Karpas-422 (cell line): ENCODE results near the gene SPRR3. TPM values are rescaled to one million over a fixed set of nuclear protein-coding genes. Genes with fewer than 3 reads are reported as not detected.

Experiments
- DNase-seq: peaks from one replicate; pipeline ENCODE4 v3.0.0-alpha.2; 2015
- H2AFZ ChIP-seq: fragments of 200-600 bp; sonication (generic); 2 replicates; pipeline ENCODE4 v1.6.1; 2014; ENCODE audit warnings: antibody characterized with exemption, low read length, mixed read lengths
- H3K27ac ChIP-seq: fragments of 200-600 bp; sonication (generic); 2 replicates; pipeline ENCODE4 v1.5.1; 2014; ENCODE audit warnings: mild to moderate bottlenecking, low read length, moderate library complexity
- H3K27me3 ChIP-seq: fragments of 200-600 bp; sonication (generic); 2 replicates; pipeline ENCODE4 v1.6.1; 2014; ENCODE audit warnings: low read length, mixed read lengths
- H3K36me3 ChIP-seq: fragments of 200-600 bp; sonication (generic); 2 replicates; pipeline ENCODE4 v1.6.1; 2014; ENCODE audit warnings: low read length, mixed read lengths; ENCODE audit not compliant: insufficient read depth
- H3K4me1 ChIP-seq: fragments of 200-600 bp; sonication (generic); 2 replicates; pipeline ENCODE4 v1.6.1; 2014; ENCODE audit warnings: mild to moderate bottlenecking, low read length, mixed read lengths
- H3K4me2 ChIP-seq: fragments of 200-600 bp; sonication (generic); 2 replicates; pipeline ENCODE4 v1.6.1; 2014; ENCODE audit warnings: low read length, low read depth, mild to moderate bottlenecking; ENCODE audit not compliant: poor library complexity, severe bottlenecking
- H3K4me3 ChIP-seq: fragments of 200-600 bp; sonication (generic); 2 replicates; pipeline ENCODE4 v1.5.1; 2014; ENCODE audit warnings: mild to moderate bottlenecking, antibody characterized with exemption, low read length, mixed read lengths
- H3K79me2 ChIP-seq: fragments of 200-600 bp; sonication (generic); 2 replicates; pipeline ENCODE4 v1.6.1; 2014; ENCODE audit warnings: mild to moderate bottlenecking, low read length, mixed read lengths
- H3K9ac ChIP-seq: fragments of 200-600 bp; sonication (generic); 2 replicates; pipeline ENCODE4 v1.6.0; 2014; ENCODE audit warnings: low read length
- H3K9me2 ChIP-seq: fragments of 200-600 bp; sonication (generic), shearing (Covaris generic); replicated peaks from 2 replicates; pipeline ENCODE4 v1.6.0; 2014; ENCODE audit warnings: mild to moderate bottlenecking, low read length, moderate library complexity; ENCODE audit not compliant: insufficient read depth
- H3K9me3 ChIP-seq: fragments of 300-700, 200-600 bp; sonication (generic); 2 replicates; pipeline ENCODE4 v1.6.1; 2014; ENCODE audit warnings: low read length, mixed read lengths
- H4K20me1 ChIP-seq: fragments of 200-600 bp; sonication (generic); 2 replicates; pipeline ENCODE4 v1.6.1; 2014; ENCODE audit warnings: mild to moderate bottlenecking, antibody characterized with exemption, low read length, low read depth; ENCODE audit not compliant: insufficient read depth
- total RNA-seq: library from RNA; depleted of rRNA; stranded (reverse); fragments of >200 nt; shearing (Covaris generic); gene quantifications from 2 replicates; pipeline ENCODE4 v1.2.3, GENCODE V29; 2014; ENCODE audit warnings: low replicate concordance

Gene SPRR3
- total RNA-seq, 1 experiment from 2014 or later, result not detected

DNA sequence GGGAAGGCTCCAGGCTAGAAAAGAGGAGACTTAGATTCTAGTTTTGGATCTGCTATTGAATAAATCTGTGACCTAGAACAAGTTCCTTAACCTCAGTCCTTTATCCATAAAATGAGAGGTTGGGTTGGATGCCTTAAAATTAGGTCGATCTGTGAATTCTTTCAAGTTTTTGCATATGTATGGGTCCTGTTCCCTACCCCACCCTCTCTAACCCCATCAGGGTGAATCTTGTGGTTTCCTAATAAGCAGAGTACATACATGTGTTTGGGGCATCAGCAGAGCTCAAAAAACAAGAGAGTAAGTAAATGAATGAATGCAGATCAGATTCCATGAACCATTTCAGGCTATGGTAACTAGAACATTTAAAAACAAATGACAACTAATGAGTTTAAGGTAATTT is 24.9 kb upstream of the SPRR3 start:
- Histone ChIP-seq H4K20me1 (no peaks in the 10 kb centered on the region), H3K27me3 (no peaks in the 10 kb centered on the region), H3K9ac (no peak overlapping the region), H3K79me2 (no peaks in the 10 kb centered on the region), H3K4me3 (no peak overlapping the region), H3K9me2 (no peaks in the 10 kb centered on the region), H2AFZ (no peak overlapping the region), H3K4me2 (no peak overlapping the region), H3K9me3 (no peaks in the 10 kb centered on the region), H3K36me3 (no peaks in the 10 kb centered on the region), H3K27ac (no peak overlapping the region), H3K4me1 (peaks cover 35% of the 10 kb centered on the region)
- DNase-seq, result no peak

DNA sequence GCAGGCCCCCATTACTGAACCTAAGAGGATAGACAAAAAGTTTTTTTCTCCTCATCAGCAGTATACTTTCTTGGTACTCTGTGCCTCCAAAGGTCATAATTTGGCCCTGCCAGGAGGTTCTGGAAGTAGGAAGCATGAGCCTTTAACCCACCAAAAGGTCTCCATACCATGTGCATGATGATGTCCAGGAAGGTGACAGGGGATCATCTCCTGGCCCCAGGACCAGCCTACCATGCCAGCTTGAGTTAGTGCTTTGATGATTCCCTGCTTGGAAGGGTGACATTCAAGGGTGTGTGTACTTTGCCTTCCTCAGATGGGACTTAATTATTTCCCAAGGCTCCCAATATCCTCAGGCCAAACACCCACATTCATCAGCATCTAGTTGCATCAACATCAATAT is 23.9 kb upstream of the SPRR3 start:
- no peak overlapping the region for H3K4me2 ChIP-seq
- no peak overlapping the region for H3K4me3 ChIP-seq
- H3K27ac ChIP-seq, result no peak overlapping the region
- no peaks in the 10 kb centered on the region for H3K9me3 ChIP-seq
- no peaks in the 10 kb centered on the region for H3K79me2 ChIP-seq
- H3K9ac ChIP-seq, result no peak overlapping the region
- H3K36me3 ChIP-seq, result no peaks in the 10 kb centered on the region
- H3K4me1 ChIP-seq, result peaks cover 35% of the 10 kb centered on the region
- H4K20me1 ChIP-seq, result no peaks in the 10 kb centered on the region
- DNase-seq, result no peak
- no peak overlapping the region for H2AFZ ChIP-seq
- H3K9me2 ChIP-seq, result no peaks in the 10 kb centered on the region
- no peaks in the 10 kb centered on the region for H3K27me3 ChIP-seq

DNA sequence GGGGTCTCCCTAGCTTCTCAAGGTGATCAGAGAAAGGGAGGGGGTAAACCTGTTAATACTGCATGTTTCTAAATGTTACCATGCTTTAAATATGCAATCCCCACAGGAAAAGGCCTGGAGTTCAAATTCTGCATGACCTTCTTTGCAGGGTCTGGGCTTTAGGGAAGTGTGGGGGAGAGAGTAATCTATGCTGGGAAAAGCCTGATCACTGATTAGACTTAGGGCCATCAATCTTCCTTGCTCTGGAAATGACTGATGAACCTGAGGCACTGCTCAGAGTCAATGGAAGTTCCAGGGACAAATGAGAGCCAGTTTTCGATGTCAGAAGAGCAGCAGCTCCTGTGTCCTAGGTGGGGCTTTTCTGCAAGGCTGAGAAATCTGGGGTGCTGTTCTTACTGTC is 20.9 kb upstream of the SPRR3 start:
- DNase-seq, result no peak
- no peaks in the 10 kb centered on the region for H3K36me3 ChIP-seq
- no peak overlapping the region for H3K9ac ChIP-seq
- H3K4me1 ChIP-seq, result peaks cover 35% of the 10 kb centered on the region
- H3K4me3 ChIP-seq, result no peak overlapping the region
- no peaks in the 10 kb centered on the region for H3K27me3 ChIP-seq
- H3K4me2 ChIP-seq, result no peak overlapping the region
- H3K9me2 ChIP-seq, result no peaks in the 10 kb centered on the region
- no peaks in the 10 kb centered on the region for H3K79me2 ChIP-seq
- H2AFZ ChIP-seq, result no peak overlapping the region
- H4K20me1 ChIP-seq, result no peaks in the 10 kb centered on the region
- no peak overlapping the region for H3K27ac ChIP-seq
- H3K9me3 ChIP-seq, result no peaks in the 10 kb centered on the region

DNA sequence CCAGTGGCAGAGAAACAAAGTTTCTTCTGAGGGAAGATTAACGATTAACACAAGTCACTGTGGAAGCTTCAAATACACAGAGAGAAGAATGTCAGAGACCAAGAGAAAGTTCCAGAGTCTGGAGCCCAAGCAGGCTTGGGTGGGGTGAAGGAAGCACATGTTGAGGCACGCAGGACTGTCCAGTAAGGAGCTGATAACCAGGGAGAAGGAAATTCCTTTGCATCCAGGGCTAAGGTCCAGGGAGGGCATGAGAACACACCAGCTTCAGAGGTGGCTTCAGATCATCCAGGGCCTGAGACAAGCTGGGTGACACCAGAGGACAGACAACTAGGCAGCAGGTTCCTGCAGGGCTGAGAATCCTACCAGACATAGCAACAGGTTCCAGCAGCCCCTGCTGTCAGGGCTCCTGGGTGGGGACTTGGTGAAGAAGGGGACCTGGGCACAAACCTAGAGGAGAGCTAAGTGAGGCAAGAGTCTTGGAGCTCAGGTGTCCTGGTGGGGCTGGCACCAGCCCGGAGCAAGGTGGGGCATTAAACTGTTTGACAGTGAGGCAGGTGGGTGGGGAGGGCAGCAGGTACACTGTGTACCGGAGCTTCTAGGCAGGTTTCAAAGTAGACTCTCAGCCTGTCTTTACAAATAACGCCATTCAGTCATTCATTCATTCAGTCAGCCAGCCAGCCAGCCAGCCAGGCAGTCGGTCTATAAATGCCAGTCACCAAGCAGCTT is 20.2 kb upstream of the SPRR3 start:
- no peaks in the 10 kb centered on the region for H3K9me2 ChIP-seq
- no peaks in the 10 kb centered on the region for H3K36me3 ChIP-seq
- no peak overlapping the region for H3K4me3 ChIP-seq
- peaks cover 35% of the 10 kb centered on the region for H3K4me1 ChIP-seq
- no peak for DNase-seq
- H4K20me1 ChIP-seq, result no peaks in the 10 kb centered on the region
- H3K4me2 ChIP-seq, result no peak overlapping the region
- H3K9ac ChIP-seq, result no peak overlapping the region
- no peaks in the 10 kb centered on the region for H3K9me3 ChIP-seq
- H2AFZ ChIP-seq, result no peak overlapping the region
- H3K79me2 ChIP-seq, result no peaks in the 10 kb centered on the region
- no peaks in the 10 kb centered on the region for H3K27me3 ChIP-seq
- no peak overlapping the region for H3K27ac ChIP-seq

DNA sequence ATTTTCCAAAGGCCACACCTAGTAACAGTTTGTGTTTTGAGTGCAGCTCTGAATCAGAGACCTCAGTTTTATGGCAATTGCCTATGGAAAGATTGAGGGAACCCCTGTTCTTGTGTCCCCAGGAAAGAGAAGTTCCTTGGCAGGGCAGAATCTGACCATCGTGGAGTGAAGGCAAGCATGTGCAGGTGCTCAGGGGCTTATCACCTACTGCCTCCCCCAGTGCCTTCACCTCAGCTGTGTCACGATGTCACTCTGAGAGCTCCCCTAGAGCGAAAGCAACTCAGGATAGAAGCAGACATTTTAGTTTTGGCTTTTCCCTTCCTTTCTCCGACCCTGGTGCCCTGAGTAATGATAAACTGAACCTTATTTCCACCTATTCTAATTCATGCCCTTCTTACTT is 19.5 kb upstream of the SPRR3 start:
- Histone ChIP-seq H3K27ac (no peak overlapping the region), H3K4me2 (no peak overlapping the region), H3K36me3 (no peaks in the 10 kb centered on the region), H2AFZ (no peak overlapping the region), H3K9me3 (no peaks in the 10 kb centered on the region), H3K9me2 (no peaks in the 10 kb centered on the region), H3K9ac (no peak overlapping the region), H3K79me2 (no peaks in the 10 kb centered on the region), H4K20me1 (no peaks in the 10 kb centered on the region), H3K4me1 (peaks cover 32% of the 10 kb centered on the region), H3K27me3 (no peaks in the 10 kb centered on the region), H3K4me3 (no peak overlapping the region)
- DNase-seq, result no peak

DNA sequence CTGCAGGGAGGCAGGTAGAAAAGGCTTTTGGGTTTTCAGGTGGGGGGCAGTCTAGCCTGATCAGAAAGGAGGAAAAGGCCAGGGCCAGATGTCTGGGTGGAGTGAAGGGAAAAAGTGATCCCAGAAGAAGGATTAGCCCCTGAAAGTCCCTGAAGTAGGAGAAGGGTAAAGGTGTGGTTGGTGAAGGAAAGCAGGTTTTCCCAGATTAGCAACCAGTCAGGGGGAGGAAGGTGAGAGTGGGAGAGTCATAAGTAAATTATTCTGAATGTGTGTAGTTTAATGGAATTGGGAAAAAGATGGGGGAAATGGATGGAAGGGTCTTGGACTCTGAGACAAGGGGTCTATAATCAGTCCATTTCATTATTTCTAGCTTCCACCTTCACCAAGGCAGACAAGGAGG is 18.3 kb upstream of the SPRR3 start:
- no peaks in the 10 kb centered on the region for H3K36me3 ChIP-seq
- H3K27ac ChIP-seq, result no peak overlapping the region
- no peaks in the 10 kb centered on the region for H3K9me2 ChIP-seq
- no peaks in the 10 kb centered on the region for H3K79me2 ChIP-seq
- no peaks in the 10 kb centered on the region for H3K9me3 ChIP-seq
- DNase-seq, result no peak
- H3K4me3 ChIP-seq, result no peak overlapping the region
- no peak overlapping the region for H2AFZ ChIP-seq
- H3K27me3 ChIP-seq, result no peaks in the 10 kb centered on the region
- H3K4me2 ChIP-seq, result no peak overlapping the region
- H3K9ac ChIP-seq, result no peak overlapping the region
- H4K20me1 ChIP-seq, result no peaks in the 10 kb centered on the region
- H3K4me1 ChIP-seq, result peaks cover 24% of the 10 kb centered on the region

DNA sequence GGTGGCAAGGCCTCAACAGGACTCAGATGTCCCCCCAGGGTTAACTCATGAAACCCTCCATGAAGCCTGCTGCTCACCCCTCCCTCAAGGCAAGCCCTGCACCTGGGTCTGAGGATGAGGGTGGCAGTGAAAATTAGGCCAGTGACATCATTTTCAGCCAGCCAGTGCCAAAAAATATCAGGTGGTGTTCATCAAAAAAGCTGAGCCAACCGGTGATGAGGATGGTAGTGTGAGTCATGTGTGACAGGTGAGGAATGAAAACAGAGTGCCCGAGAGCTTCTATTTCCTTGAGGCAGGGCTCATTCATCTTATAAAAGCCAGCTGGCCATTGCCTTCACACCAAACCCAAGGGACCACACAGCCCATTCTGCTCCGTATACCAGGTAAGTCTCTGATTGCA is 17.8 kb upstream of the SPRR3 start, which contains the start of gene SPRR1A:
TSS of gene SPRR1A (plus strand) at position 339 of the 400 bp plus-strand sequence. CDS start 1,150 bp downstream, outside the sequence.
- Histone ChIP-seq H3K4me3 (no peak within 1 kb of the TSS), H4K20me1 (no peaks in the 10 kb centered on the region), H3K27ac (no peak within 1 kb of the TSS), H3K9me2 (no peaks in the 10 kb centered on the region), H3K9me3 (no peaks in the 10 kb centered on the region), H3K9ac (no peak within 1 kb of the TSS), H2AFZ (no peak within 1 kb of the TSS), H3K79me2 (no peaks in the 10 kb centered on the region), H3K36me3 (no peaks in the 10 kb centered on the region), H3K4me2 (no peak within 1 kb of the TSS), H3K4me1 (peaks cover 19% of the 10 kb centered on the region), H3K27me3 (no peaks in the 10 kb centered on the region)
- DNase-seq, result no peak

DNA sequence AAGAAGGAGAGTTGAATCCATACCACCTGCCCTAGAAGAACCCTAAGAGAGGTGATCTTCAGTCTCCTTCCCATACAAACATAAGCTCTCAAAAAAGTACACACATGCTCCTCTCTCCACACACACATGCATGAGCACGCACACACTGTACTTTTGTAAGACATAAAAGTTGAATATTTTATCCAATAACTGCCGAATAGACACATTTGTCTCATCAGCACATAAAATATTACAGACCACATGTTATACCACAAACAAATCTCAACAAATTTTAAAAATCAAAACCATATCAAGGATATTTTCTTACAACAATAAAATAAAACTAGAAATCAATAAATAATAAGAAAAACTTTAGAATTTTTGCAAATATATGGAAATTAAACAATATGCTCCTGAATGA is 15.0 kb upstream of the SPRR3 start:
- no peaks in the 10 kb centered on the region for H3K27me3 ChIP-seq
- no peak overlapping the region for H3K27ac ChIP-seq
- no peak overlapping the region for H2AFZ ChIP-seq
- H3K9me3 ChIP-seq, result no peaks in the 10 kb centered on the region
- 0 out of 2 replicates have a peak, but pooled peaks cover 4% of the 10 kb centered on the region for H3K4me1 ChIP-seq
- no peak overlapping the region for H3K9ac ChIP-seq
- no peaks in the 10 kb centered on the region for H3K36me3 ChIP-seq
- H3K9me2 ChIP-seq, result no peaks in the 10 kb centered on the region
- H3K79me2 ChIP-seq, result no peaks in the 10 kb centered on the region
- no peak overlapping the region for H3K4me2 ChIP-seq
- no peak overlapping the region for H3K4me3 ChIP-seq
- no peaks in the 10 kb centered on the region for H4K20me1 ChIP-seq
- DNase-seq, result no peak
